Type B pancreatic cell (in vitro differentiated cells): ENCODE measurements around the gene PTCH1. TPM values are rescaled to one million over a fixed set of nuclear protein-coding genes. Genes with fewer than 3 reads are reported as not detected.

Experiments
- DNase-seq: peaks from one replicate; pipeline ENCODE4 v3.0.0; 2021; ENCODE audit warnings: mixed read lengths; ENCODE audit not compliant: unreplicated experiment; ENCODE audit errors: extremely low spot score
- H3K27ac Mint-ChIP-seq: 2 replicates; pipeline ENCODE4 v1.8.0; 2021; ENCODE audit warnings: mild to moderate bottlenecking, mixed read lengths
- H3K27me3 Mint-ChIP-seq: 2 replicates; pipeline ENCODE4 v1.8.0; 2021; ENCODE audit warnings: mixed read lengths
- H3K36me3 Mint-ChIP-seq: 2 replicates; pipeline ENCODE4 v1.8.0; 2021; ENCODE audit warnings: mixed read lengths
- H3K4me1 Mint-ChIP-seq: one replicate; pipeline ENCODE4 v1.8.0; 2021; ENCODE audit warnings: mixed read lengths; ENCODE audit not compliant: unreplicated experiment
- H3K4me3 Mint-ChIP-seq: 2 replicates; pipeline ENCODE4 v1.8.0; 2021; ENCODE audit warnings: mild to moderate bottlenecking, mixed read lengths
- H3K9me3 Mint-ChIP-seq: 2 replicates; pipeline ENCODE4 v1.8.0; 2021; ENCODE audit warnings: mixed read lengths
- CTCF ChIP-seq: fragments of 200-600 bp; sonication (generic); conservative IDR thresholded peaks from 2 replicates; pipeline ENCODE4 v1.5.0; 2021; ENCODE audit warnings: antibody characterized with exemption, mild to moderate bottlenecking
- total RNA-seq: library from RNA; stranded (reverse); gene quantifications from 2 replicates; pipeline ENCODE4 v1.2.1, GENCODE V29; 2021; ENCODE audit warnings: low replicate concordance

Gene PTCH1
- total RNA-seq, 1 donor from 2014 or later, result 123 TPM

DNA sequence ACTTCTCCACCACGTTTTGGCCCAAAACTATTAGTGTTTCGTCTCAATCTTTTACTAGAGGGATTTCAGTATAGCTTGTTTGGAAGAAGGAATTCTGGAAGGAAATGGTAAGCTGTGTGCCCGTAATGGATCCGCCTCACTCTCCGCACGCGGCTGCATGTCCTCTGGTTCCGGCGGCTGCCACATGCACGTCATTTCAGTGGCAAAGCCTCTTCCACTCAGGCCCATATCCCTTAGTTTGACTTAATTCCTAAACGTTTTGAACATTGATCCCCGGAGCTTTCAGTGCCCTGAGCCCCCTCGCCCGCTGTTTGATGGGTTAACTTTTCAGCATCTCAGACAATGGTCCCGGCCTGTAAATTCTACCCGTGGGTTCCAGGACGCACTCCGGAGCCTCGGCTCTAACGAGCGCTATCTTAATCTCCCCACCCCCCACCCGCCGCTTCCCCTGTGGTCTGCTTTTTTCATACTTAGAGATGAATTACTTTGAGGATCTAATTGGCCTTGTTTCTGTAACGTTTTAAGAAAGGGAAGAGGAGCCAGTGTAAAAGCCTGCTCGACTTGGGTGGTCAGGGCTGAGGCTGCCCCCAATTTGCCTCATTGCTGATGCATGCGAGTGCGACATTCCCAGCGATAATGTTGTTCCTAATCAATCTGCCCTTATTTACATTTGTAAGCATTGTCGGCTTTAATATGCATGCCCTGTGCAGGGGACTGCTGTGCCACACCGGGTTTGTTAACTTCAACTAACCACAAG lies 4.6 kb downstream of the PTCH1 start:
- H3K27me3 Mint-ChIP-seq, result peaks cover 43% of the 10 kb centered on the region
- H3K4me3 Mint-ChIP-seq, result peak overlapping the region; percentile 95
- H3K4me1 Mint-ChIP-seq, result peaks cover 29% of the 10 kb centered on the region
- no peaks in the 10 kb centered on the region for H3K36me3 Mint-ChIP-seq
- DNase-seq, result no peak
- no peak for TF ChIP-seq CTCF
- H3K27ac Mint-ChIP-seq, result peak overlapping the region; percentile 97
- H3K9me3 Mint-ChIP-seq, result no peaks in the 10 kb centered on the region

GRCh38 chr9:95511616-95511931 lies 5.2 kb downstream of the PTCH1 start:
- H3K4me3 Mint-ChIP-seq, result peak overlapping the region; percentile 95
- H3K27ac Mint-ChIP-seq, result peak overlapping the region; percentile 97
- H3K36me3 Mint-ChIP-seq, result no peaks in the 10 kb centered on the region
- DNase-seq, result no peak
- TF ChIP-seq CTCF, result no peak
- peaks cover 39% of the 10 kb centered on the region for H3K27me3 Mint-ChIP-seq
- peaks cover 29% of the 10 kb centered on the region for H3K4me1 Mint-ChIP-seq
- H3K9me3 Mint-ChIP-seq, result no peaks in the 10 kb centered on the region

DNA sequence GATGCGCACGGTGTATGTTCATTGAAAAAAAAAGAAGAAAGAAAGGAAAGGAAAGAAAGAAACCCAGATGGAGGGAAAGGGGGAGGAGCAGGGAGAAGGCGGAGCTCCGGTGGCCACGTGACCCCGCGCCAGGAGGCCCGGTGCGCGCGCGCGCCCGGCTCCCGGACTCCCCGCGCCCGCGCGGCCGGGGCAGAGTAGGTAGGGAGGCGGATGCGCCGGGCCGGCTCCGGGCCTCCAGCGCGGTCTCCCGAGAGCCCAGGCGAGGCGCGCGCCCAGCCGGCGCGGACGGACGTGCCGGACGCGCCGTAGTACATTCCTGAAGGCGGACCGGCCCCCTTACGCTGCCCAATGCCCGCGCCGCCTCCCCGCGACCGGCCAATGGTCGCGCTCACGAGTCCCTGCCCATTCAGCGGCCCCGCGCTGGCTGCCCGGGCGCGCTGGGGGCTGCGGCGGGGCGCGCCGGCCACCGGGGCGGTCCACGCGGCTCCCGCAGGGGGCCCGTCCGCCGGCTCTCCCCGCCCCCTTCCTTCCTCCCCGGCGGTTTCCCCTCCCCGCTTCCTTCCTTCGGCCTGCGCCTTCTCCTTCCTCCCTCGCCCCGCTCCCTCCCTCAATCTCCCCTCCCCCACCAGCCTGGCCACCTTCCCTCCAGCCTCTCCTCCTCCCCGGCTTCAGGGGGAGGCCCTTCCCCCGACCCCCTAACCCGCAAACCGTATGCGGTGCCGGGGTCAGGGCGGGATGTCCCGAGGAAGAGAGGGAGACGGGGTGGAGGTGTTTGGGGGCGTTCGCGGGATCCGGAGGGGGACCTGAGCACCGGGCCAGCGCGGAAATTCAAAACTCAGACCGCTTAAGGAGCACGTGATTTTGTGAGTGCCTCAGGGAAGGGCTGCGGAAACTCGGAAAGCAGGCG lies 5.8 kb downstream of the PTCH1 start:
- H3K36me3 Mint-ChIP-seq, result no peaks in the 10 kb centered on the region
- peak; percentile 97 for DNase-seq
- no peak for TF ChIP-seq CTCF
- peaks cover 29% of the 10 kb centered on the region for H3K4me1 Mint-ChIP-seq
- H3K27me3 Mint-ChIP-seq, result peaks cover 37% of the 10 kb centered on the region
- H3K4me3 Mint-ChIP-seq, result peak overlapping the region; percentile 99
- H3K27ac Mint-ChIP-seq, result peak overlapping the region; percentile 97
- H3K9me3 Mint-ChIP-seq, result no peaks in the 10 kb centered on the region

GRCh38 chr9:95509851-95510708 lies 6.7 kb downstream of the PTCH1 start:
- Mint-ChIP-seq H3K9me3 (no peaks in the 10 kb centered on the region), H3K36me3 (no peaks in the 10 kb centered on the region), H3K4me3 (peak overlapping the region; percentile 99), H3K4me1 (peaks cover 30% of the 10 kb centered on the region), H3K27me3 (peaks cover 33% of the 10 kb centered on the region), H3K27ac (peak overlapping the region; percentile 94)
- TF ChIP-seq CTCF, result no peak
- DNase-seq, result no peak

DNA sequence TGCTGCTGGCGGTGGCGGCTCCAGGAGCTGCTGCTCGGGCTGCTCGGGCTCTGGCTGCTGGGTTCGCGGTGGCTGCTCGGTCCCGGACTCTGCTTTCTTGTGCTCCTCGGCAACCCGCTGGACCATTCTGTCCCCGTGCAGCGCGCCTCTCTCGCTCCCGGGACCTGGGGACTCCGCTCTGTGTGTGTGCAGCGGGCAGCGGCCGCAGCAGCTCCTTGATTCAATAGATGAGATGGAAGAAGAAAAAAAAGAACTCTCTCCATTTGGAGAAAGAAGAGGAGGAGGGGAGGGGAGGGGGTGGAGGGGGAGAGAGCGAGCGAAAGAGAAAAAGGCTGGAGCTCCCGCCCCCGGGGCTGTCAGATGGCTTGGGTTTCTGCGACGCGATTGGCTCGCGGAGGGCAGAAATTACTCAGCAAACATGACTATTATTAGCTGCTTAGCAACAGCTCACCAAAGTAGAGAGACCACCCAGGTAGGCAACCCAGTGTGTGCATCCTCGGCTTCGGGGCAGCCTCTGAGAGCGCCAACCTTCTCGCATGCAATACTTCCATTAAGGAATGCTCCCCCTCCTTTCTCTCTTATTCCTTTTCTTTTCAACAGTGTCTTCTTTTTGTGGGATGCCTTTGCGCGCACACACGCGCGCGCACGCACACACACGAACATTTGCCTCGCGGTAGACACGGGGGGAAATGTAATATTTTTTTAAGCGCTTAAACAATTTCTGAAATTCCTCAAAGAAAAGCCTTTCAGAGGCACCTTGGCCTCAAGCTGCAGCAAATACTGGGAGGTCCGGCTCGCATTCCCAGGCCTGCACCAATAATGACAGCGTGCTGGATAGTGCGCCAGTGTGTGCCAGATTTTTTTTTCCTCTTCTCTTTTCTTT lies 7.6 kb downstream of the PTCH1 start:
- H3K9me3 Mint-ChIP-seq, result no peaks in the 10 kb centered on the region
- peaks cover 3% of the 10 kb centered on the region for H3K36me3 Mint-ChIP-seq
- peaks cover 29% of the 10 kb centered on the region for H3K4me1 Mint-ChIP-seq
- TF ChIP-seq CTCF, result no peak
- H3K27ac Mint-ChIP-seq, result peak overlapping the region; percentile 94
- peaks cover 25% of the 10 kb centered on the region for H3K27me3 Mint-ChIP-seq
- peak overlapping the region; percentile 99 for H3K4me3 Mint-ChIP-seq
- DNase-seq, result peak; percentile 93
